Mammary epithelial cell (primary cell): Measurements from ENCODE around the gene RAB2B.

ENCODE experiments used
- CTCF ChIP-seq, 2 donors: IDR thresholded peaks in 1 of 2; conservative IDR thresholded peaks in 1 of 2; 2 replicates each; pipeline ENCODE4 v1.5.1; 2011 to 2012; ENCODE audit warnings: inconsistent platforms in 2 of 2, low read length in 2 of 2, mild to moderate bottlenecking in 2 of 2, control low read depth in 1 of 2, low read depth in 1 of 2; ENCODE audit not compliant: insufficient read depth in 1 of 2; ENCODE audit errors: extremely low read depth in 1 of 2
- EZH2 ChIP-seq: IDR thresholded peaks from 2 replicates; pipeline ENCODE4 v1.6.1; 2012; ENCODE audit warnings: low read length, inconsistent platforms, borderline replicate concordance

GRCh38 chr14:21449899-21450216, 26.9 kb downstream of the RAB2B start:
- no peak for TF ChIP-seq CTCF (conservative IDR thresholded peaks at IDR 0.05 in 1 of 2, IDR thresholded peaks at IDR 0.05 in 1 of 2; ENCODE audit: extremely low read depth in 1 of 2, insufficient read depth in 1 of 2, low read depth in 1 of 2, low read length in 2 of 2)
- no peak for TF ChIP-seq EZH2
